HG02981 (cell line): ENCODE measurements around the gene CRKL.
"Not testable (repeated sequence)": the region's sequence is repeated elsewhere in the genome, so short reads cannot be mapped to it uniquely, and the experiment has no call there.

Experiments
- ATAC-seq: cut with Tn5 transposase; IDR thresholded peaks from one replicate; pipeline ENCODE4 v1.9.1; 2021; ENCODE audit warnings: mild to moderate bottlenecking, moderate library complexity; ENCODE audit not compliant: unreplicated experiment

The CRKL gene

GRCh38 chr22:20916916-20917810 is at the start of gene CRKL:
Gene CRKL (plus strand): TSS chr22:20917407. CDS start chr22:20917935, 528 bp downstream.
- peak; percentile 94 for ATAC-seq

DNA sequence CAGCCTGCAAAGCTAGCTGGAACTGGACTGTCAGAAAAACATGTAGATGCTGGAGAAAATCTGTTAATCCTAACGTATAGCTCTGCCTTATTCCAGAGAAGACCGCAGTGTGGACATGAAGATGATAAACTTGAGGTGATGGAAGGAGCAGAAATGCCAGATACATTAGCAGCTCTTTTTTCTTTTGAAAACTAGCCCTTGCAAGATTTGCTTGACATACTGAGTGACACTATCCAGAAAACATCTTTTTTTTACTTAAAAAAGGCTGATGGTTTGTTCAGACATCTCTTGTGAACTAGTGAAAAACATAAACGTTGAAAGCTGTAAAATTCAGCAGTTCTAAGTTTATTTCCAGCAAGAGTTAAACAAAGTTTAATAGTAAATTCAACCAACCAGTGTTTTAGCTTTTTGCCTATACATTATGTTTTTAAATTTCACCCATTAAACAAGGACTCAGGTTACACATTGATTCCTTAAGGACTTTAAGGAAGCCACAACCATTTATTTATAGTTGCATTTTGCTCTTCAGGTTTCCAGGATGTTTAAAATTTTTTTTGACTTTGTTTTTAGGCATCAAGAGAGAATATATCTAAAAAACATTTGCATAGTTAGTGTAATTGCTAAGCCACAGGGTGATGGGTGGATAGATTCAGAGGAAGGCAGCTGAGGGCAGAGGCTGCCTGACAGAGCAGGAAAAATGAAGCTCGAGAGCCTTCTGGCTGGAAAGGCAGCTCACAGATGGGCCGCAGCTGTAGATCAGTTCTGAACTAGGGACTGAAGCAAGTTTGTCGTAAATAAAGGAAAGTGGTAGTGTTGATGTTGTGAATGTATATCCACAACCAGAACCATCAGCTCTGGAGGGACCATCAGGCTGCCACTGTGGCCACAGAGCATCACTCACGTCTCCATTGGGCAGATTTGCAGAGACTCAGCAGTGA is 48.9 kb upstream of the CRKL start:
- ATAC-seq = no peak

- no peak for ATAC-seq
Observed at GRCh38 chr22:20869234-20869633, 48.0 kb upstream of the CRKL start.

DNA sequence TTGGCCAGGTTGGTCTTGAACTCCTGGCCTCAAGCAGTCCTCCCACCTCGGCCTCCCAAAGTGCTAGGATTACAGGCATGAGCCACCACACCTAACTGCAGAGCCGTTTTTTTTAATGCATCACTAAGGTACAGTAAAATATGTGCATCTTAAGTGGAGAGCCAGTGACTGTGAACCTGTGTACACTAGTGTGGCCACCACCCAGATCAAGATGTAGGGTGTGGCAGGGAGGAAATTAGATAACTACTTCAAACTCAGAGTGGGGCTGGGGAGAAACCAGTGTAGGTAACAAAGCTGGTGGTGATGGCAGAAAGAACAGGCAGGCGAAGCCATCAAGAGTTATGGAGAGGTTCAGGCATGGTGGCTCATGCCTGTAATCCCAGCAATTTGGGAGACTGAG is 44.0 kb upstream of the CRKL start:
- no peak for ATAC-seq

DNA sequence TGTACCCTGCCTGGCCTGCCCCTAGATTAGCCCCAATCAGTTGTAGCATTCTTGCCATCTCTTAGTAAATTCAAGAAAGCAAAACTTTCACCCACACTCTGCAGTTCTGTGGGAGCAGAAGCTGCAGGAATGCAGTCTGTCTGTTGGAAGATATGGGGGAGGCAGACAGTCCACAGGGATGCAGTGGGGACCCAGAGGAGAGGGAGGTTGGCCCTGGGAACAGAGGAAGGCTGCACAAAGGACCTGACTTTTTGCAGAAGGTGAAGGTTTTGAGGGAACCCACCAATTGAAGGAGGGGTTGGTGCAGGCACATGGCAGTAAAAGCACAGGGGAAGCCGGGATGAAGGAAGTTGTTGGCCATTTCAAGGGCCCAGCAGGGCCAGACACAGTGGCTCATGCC is 41.9 kb upstream of the CRKL start:
- ATAC-seq = no peak

GRCh38 chr22:20877715-20878114 is 39.5 kb upstream of the CRKL start:
- no peak for ATAC-seq

DNA sequence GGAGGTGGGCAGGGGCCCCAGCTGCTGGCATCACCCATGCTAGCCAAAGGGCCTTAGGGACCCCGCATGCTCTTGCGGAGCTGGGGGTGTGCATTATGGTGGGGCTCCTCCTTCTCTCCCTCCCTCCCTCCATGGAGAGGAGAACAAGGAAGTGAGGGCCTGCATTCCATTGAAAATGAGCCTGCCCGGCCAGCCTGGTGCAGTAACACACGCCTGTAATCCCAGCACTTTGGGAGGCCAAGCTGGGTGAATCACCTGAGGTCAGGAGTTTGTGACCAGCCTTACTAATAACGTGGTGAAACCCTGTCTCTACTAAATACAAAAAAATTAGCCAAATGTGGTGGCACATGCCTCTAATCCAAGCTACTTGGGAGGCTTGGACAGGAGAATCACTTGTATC is 36.0 kb upstream of the CRKL start:
- no peak for ATAC-seq

DNA sequence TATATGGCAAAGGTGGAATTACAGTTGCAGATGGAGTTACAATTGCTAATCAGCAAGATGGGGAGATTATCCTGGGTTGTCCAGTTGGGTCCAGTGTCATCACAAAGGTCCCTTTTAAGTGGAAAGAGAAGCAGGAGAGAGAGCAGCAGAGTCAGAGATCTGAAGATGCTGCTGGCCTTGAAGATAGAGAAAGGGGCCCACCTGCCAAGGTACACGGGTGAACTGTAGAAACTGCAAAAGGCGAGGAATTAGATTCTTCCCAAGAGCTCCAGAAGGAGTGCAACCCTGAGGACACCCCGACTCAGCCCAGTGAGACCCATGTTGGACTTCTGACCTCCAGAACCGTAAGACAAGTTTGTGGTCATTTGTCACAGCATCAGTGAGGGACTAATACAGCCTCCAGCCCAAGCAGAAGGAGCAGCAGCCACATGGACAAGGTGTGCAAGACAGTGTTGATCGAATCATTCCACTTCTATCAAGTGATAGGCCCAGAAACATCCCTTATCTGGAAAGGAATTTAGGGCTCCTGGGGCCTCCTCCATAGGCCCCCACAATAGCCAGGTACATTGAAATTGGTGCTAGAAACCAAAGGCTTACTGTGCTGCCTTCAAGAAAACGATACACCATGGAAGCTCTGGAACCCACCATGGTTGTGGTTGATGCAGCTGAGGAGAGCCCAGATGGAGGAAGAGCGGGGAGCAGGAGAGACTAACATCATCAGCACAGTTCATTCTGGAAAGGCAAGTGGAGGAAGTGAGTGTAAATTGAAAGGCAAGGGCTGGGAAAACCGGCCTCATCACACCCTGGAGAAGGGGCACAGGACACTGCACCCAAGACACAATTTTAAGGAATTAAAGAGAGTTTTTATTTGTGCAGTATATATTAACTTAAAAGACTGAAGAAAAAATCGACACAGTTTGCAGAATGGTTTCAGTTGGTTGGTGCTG is 35.1 kb upstream of the CRKL start:
- ATAC-seq = no peak

- ATAC-seq = no peak
Observed at GRCh38 chr22:20882855-20883254, 34.4 kb upstream of the CRKL start.

DNA sequence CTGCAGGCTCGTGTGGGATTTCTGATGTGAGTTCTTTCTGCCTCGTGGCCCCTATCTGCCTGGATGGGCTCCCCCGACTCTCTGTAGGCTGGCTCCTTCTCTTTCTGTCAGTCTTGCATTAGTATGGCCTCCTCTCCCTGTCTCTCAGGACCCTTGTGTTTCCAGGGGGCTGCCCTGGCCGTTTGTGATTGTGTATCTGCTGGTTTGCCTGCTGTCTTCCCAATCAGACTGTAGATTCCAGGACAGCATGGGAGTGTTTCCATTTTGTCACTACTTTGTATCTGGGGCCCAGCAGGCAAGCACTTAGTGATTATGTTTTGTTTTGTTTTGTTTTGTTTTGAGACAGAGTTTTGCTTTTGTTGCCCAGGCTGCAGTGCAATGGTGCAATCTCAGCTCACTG is 32.8 kb upstream of the CRKL start:
- no peak for ATAC-seq

GRCh38 chr22:20885017-20885556 is 32.1 kb upstream of the CRKL start:
- no peak for ATAC-seq

GRCh38 chr22:20885557-20886323 is 31.5 kb upstream of the CRKL start:
- ATAC-seq = no peak

DNA sequence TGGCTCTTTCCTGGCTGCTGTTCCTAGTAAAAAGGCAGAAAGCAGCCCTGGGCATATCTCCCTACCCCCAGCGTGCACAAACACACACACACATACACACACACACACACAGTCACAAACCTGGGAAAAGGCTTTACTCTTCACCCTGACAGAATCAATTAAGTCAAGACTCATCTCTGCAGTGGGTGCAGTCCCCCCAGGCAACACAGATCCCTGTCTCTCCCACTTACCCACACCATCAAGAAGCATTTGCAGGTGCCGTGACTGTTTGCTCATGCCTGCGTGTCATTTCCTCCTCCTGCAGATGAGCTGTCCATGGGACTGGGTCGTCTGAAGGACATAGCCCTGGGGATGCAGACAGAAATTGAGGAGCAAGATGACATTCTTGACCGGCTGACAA is 29.8 kb upstream of the CRKL start:
- ATAC-seq = no peak

GRCh38 chr22:20889025-20889704 is 28.0 kb upstream of the CRKL start:
- ATAC-seq = no peak

DNA sequence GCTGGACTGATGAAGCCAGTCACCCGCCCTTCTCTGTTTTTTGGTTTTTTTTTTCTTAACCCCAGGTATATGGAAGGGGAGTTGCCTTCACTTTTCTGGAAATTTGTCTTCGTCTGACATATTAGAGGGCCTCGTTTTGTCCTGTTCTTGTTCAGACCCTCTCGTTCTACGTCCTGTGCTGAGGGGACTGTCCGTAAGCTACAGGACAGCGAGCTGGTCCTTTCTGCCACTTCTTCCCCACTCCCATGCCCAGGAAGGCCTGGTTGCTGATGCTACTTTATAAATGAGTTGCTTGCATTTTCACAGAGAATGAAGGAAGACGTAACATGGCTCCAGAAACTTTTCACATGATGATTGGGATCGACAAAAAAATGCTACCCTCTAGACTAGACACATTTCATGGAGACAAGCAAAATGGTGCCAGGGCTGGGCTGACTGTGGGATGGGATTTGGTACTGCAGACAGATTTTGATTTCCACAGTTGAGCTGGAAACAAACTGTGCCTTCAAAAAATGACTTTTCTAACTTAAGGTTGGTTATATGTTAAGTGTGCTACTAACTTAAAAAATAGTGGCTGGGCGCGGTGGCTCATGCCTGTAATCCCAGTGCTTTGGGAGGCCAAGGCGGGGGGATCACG is 27.2 kb upstream of the CRKL start:
- ATAC-seq = no peak

- no peak for ATAC-seq
Observed at GRCh38 chr22:20890975-20891374, 26.2 kb upstream of the CRKL start.

GRCh38 chr22:20897737-20898136 is 19.5 kb upstream of the CRKL start:
- not testable (repeated sequence) for ATAC-seq

- no peak for ATAC-seq
Observed at GRCh38 chr22:20899827-20900423, 17.3 kb upstream of the CRKL start.
